Suprapubic skin (tissue), 4 donors: ENCODE measurements around the gene GPR75. TPM values are rescaled to one million over a fixed set of nuclear protein-coding genes. Genes with fewer than 3 reads are reported as not detected.

Experiments used
- DNase-seq, 2 donors: peaks; one replicate each; pipeline ENCODE4 v3.0.0-alpha.2; 2019; ENCODE audit warnings: low spot score in 2 of 2
- H3K27ac ChIP-seq: fragments of 200-600 bp; sonication (generic); one replicate; pipeline ENCODE4 v1.5.1; 2019
- H3K27me3 ChIP-seq: fragments of 200-600 bp; sonication (generic); one replicate; pipeline ENCODE4 v1.5.1; 2019
- H3K36me3 ChIP-seq: fragments of 200-600 bp; sonication (generic); one replicate; pipeline ENCODE4 v1.5.1; 2019
- H3K4me1 ChIP-seq: fragments of 200-600 bp; sonication (generic); one replicate; pipeline ENCODE4 v1.5.1; 2019
- H3K4me3 ChIP-seq: fragments of 200-600 bp; sonication (generic); one replicate; pipeline ENCODE4 v1.5.1; 2019; ENCODE audit warnings: mild to moderate bottlenecking
- H3K9me3 ChIP-seq: fragments of 200-600 bp; sonication (generic); one replicate; pipeline ENCODE4 v1.5.1; 2019
- EP300 ChIP-seq: sonication (generic); formaldehyde crosslinking; IDR thresholded peaks from one replicate; pipeline ENCODE4 v1.6.1; 2017; ENCODE audit warnings: antibody characterized with exemption
- POLR2A ChIP-seq, 2 donors: fragments of 450-650 bp; IDR thresholded peaks; one replicate each; pipeline ENCODE4 v1.6.1; 2017; ENCODE audit warnings: antibody characterized with exemption in 2 of 2, mild to moderate bottlenecking in 2 of 2, moderate library complexity in 2 of 2
- POLR2AphosphoS5 ChIP-seq, 3 donors: sonication (generic); formaldehyde crosslinking; IDR thresholded peaks; one replicate each; pipeline ENCODE4 v1.6.1; 2017; ENCODE audit warnings: antibody characterized with exemption in 3 of 3
- WGBS: methylation state at CpG from one replicate; pipeline ENCODE4 v1.1.5; 2018; 5-methylcytosine and 5-hydroxymethylcytosine counted together
- total RNA-seq, 4 donors: library from RNA; depleted of rRNA; stranded (reverse); fragments of >200 nt; gene quantifications; one replicate each; pipeline ENCODE4 v1.1.0, GENCODE V29; 2016
- TF ChIP-seq, protein P1 (sequence below), 2 donors: fragments of 200-600 bp in 1 of 2; fragments of 450-650 bp in 1 of 2; sonication (generic) in 1 of 2; IDR thresholded peaks; one replicate each; pipeline ENCODE4 v1.5.1; 2016 to 2019; ENCODE audit warnings: antibody characterized with exemption in 2 of 2, mild to moderate bottlenecking in 1 of 2, moderate library complexity in 1 of 2

Gene GPR75
- total RNA-seq, 4 donors from 2014 or later, result 4.5 to 6.7 (median 5.0) TPM

GRCh38 chr2:53896864-53897263 is 37.1 kb upstream of the GPR75 start:
- Histone ChIP-seq H3K27me3 (no peaks in the 10 kb centered on the region), H3K4me3 (no peak overlapping the region), H3K36me3 (peaks cover 83% of the 10 kb centered on the region), H3K27ac (no peak overlapping the region), H3K4me1 (no peaks in the 10 kb centered on the region), H3K9me3 (no peaks in the 10 kb centered on the region)
- DNase-seq, result no peak
- 50% methylated on average over 3 of the region's 3 CpGs for WGBS
- TF ChIP-seq POLR2AphosphoS5 (IDR thresholded peaks at IDR 0.05) (no peak), EP300 (no peak), POLR2A (IDR thresholded peaks at IDR 0.05) (no peak)
- TF ChIP-seq, protein P1, sequence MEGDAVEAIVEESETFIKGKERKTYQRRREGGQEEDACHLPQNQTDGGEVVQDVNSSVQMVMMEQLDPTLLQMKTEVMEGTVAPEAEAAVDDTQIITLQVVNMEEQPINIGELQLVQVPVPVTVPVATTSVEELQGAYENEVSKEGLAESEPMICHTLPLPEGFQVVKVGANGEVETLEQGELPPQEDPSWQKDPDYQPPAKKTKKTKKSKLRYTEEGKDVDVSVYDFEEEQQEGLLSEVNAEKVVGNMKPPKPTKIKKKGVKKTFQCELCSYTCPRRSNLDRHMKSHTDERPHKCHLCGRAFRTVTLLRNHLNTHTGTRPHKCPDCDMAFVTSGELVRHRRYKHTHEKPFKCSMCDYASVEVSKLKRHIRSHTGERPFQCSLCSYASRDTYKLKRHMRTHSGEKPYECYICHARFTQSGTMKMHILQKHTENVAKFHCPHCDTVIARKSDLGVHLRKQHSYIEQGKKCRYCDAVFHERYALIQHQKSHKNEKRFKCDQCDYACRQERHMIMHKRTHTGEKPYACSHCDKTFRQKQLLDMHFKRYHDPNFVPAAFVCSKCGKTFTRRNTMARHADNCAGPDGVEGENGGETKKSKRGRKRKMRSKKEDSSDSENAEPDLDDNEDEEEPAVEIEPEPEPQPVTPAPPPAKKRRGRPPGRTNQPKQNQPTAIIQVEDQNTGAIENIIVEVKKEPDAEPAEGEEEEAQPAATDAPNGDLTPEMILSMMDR (IDR thresholded peaks at IDR 0.05), result no peak

DNA sequence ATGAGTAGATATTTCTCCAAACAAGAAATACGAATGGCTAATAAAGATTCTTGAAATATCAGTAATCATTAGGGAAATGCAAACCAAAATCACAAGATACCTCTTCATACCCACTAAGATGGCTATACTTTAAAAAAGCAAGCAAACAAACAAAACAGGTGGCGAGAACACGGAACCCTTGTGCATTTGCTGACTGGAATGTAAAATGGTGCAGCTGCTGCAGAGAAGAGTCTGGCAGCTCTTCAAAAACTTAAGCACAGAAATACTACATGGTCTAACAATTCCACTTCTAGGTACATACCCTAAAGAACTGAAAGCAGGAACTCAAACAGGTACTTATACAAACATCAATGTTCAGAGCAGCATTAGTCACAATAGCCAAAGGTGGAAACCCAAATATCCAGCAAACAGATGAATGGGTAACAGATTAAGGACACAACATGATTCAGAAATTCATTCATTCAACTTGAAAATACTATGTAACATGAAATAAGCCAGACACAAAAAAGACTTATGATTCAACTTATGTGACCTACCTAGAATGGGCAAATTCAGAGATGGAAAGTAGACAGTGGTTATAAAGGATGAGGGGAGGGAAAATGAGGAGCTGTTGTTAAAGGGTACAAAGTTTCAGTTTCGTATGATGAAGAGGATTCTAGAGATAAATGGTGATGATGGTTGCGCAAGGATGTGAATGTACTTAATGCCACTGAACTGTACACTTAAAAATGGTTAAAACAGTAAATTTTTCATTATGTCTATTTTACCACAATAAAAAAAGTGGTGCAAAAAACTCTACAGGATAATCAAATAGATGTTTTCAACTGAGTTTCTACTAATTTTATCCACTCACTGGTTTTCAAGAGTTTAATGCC is 26.9 kb upstream of the GPR75 start:
- WGBS, result 94% methylated on average over 5 of the region's 5 CpGs
- Histone ChIP-seq H3K36me3 (peaks cover 94% of the 10 kb centered on the region), H3K27me3 (no peaks in the 10 kb centered on the region), H3K9me3 (no peaks in the 10 kb centered on the region), H3K27ac (no peak overlapping the region), H3K4me1 (no peaks in the 10 kb centered on the region), H3K4me3 (no peak overlapping the region)
- no peak for DNase-seq
- TF ChIP-seq POLR2A (IDR thresholded peaks at IDR 0.05) (no peak), POLR2AphosphoS5 (IDR thresholded peaks at IDR 0.05) (no peak), EP300 (no peak)
- TF ChIP-seq, protein P1 (IDR thresholded peaks at IDR 0.05), result no peak

GRCh38 chr2:53884883-53885282 is 25.1 kb upstream of the GPR75 start:
- Histone ChIP-seq H3K27ac (no peak overlapping the region), H3K36me3 (peaks cover 94% of the 10 kb centered on the region)

GRCh38 chr2:53881986-53882385 is 22.2 kb upstream of the GPR75 start:
- H3K27me3 ChIP-seq, result no peaks in the 10 kb centered on the region
- peaks cover 86% of the 10 kb centered on the region for H3K36me3 ChIP-seq
- TF ChIP-seq, protein P1 (IDR thresholded peaks at IDR 0.05), result no peak
- TF ChIP-seq POLR2A (IDR thresholded peaks at IDR 0.05) (no peak), EP300 (no peak), POLR2AphosphoS5 (IDR thresholded peaks at IDR 0.05) (no peak)
- no peak for DNase-seq
- H3K9me3 ChIP-seq, result no peaks in the 10 kb centered on the region
- H3K4me3 ChIP-seq, result no peak overlapping the region
- no peak overlapping the region for H3K27ac ChIP-seq
- H3K4me1 ChIP-seq, result no peaks in the 10 kb centered on the region

More at GRCh38 chr2:53884883-53885282, 25.1 kb upstream of the GPR75 start:
- H3K4me3 ChIP-seq, result no peak overlapping the region
- no peak for TF ChIP-seq POLR2A (IDR thresholded peaks at IDR 0.05)
- TF ChIP-seq POLR2AphosphoS5 (IDR thresholded peaks at IDR 0.05), result no peak
- no peak for TF ChIP-seq EP300
- TF ChIP-seq, protein P1 (IDR thresholded peaks at IDR 0.05), result no peak
- no peaks in the 10 kb centered on the region for H3K9me3 ChIP-seq
- H3K4me1 ChIP-seq, result no peaks in the 10 kb centered on the region
- 88% methylated on average over 1 of the region's 1 CpG for WGBS
- no peak for DNase-seq
- H3K27me3 ChIP-seq, result no peaks in the 10 kb centered on the region

GRCh38 chr2:53881360-53881759 is 21.6 kb upstream of the GPR75 start:
- TF ChIP-seq POLR2A (IDR thresholded peaks at IDR 0.05) (no peak), POLR2AphosphoS5 (IDR thresholded peaks at IDR 0.05) (no peak), EP300 (no peak)
- TF ChIP-seq, protein P1 (IDR thresholded peaks at IDR 0.05), result no peak
- H3K4me1 ChIP-seq, result no peaks in the 10 kb centered on the region
- H3K36me3 ChIP-seq, result peaks cover 86% of the 10 kb centered on the region
- no peaks in the 10 kb centered on the region for H3K27me3 ChIP-seq
- WGBS, result 70% methylated on average over 2 of the region's 2 CpGs
- no peak overlapping the region for H3K27ac ChIP-seq
- no peak overlapping the region for H3K4me3 ChIP-seq
- H3K9me3 ChIP-seq, result no peaks in the 10 kb centered on the region
- no peak for DNase-seq
